ENCODE data around the gene TSPAN1.
"Not testable (repeated sequence)": the region's sequence is repeated elsewhere in the genome, so short reads cannot be mapped to it uniquely, and the experiment has no call there.

TSPAN1 gene

GRCh38 chr1:46220808-46221207 is 45.9 kb downstream of the TSPAN1 start:
- no peak for FAIRE-seq

DNA sequence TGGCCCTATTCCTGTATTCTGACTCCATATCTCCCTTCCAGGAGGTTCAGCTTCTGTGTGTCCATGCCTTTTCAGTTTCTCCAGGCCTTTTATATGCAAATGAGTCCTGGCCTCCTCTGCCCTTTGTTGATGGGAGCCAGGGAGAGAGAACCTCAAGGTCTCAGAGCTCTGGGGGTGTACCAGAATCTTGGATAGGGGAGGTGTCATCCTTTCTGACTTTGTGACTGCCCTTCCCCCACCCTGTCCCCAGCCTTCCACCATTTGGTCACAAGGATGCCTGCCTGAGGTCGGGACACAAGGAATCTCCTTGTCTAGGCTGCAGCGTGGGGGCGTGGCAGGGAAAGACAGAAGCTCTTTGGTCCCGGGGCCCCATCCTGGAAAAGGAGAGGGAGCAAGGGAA is 46.9 kb downstream of the TSPAN1 start:
- no peak for FAIRE-seq

- not testable (repeated sequence) for FAIRE-seq
Observed at GRCh38 chr1:46223055-46223454, 48.2 kb downstream of the TSPAN1 start.

- FAIRE-seq: peak; percentile 91
Observed at GRCh38 chr1:46223472-46223943, 48.6 kb downstream of the TSPAN1 start.

DNA sequence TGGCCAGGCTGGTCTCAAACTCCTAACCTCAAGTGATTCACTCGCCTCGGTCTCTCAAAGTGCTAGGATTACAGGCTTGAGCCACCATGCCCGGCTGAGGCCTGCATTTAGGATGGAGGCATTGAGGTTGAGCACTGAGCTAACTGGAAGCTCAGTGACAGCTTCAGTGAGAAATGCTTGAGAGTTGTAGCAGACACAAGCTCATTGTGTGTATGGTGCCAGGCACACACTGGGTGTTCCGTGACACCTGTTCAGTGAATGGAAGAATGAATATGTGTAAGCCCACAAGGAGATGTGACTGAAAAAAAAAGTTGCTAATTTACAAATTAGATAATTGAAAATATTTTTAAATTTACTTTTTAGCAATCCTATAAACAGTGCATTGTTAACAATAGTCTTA is 50.1 kb downstream of the TSPAN1 start:
- no peak for FAIRE-seq

DNA sequence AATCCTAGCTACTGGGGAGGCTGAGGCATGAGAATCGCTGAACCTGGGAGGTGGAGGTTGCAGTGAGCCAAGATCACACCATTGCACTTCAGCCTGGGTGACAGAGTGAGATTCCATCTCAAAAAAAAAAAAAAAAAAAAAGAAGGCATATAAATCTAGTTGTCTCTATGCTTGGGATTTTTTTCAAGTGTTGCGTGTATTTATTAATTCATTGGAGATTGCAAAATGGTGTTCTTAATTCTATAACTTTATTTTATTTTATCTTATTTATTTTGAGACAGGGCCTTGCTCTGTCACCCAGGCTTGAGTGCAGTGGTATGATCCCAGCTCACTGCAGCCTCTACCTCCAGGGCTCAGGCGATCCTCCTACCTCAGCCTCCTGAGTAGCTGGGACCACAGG is 56.3 kb downstream of the TSPAN1 start:
- not testable (repeated sequence) for FAIRE-seq

Measured in A204.1 (cell line).